GM18873 (cell line): ENCODE results near the gene KLHL18.
"Not testable (repeated sequence)": the region's sequence is repeated elsewhere in the genome, so short reads cannot be mapped to it uniquely, and the experiment has no call there.

Experiments used
- ATAC-seq: cut with Tn5 transposase; IDR thresholded peaks from one replicate; pipeline ENCODE4 v1.9.1; 2021; ENCODE audit warnings: mild to moderate bottlenecking, moderate library complexity, moderate number of reproducible peaks; ENCODE audit not compliant: unreplicated experiment, low FRiP score

The KLHL18 gene

DNA sequence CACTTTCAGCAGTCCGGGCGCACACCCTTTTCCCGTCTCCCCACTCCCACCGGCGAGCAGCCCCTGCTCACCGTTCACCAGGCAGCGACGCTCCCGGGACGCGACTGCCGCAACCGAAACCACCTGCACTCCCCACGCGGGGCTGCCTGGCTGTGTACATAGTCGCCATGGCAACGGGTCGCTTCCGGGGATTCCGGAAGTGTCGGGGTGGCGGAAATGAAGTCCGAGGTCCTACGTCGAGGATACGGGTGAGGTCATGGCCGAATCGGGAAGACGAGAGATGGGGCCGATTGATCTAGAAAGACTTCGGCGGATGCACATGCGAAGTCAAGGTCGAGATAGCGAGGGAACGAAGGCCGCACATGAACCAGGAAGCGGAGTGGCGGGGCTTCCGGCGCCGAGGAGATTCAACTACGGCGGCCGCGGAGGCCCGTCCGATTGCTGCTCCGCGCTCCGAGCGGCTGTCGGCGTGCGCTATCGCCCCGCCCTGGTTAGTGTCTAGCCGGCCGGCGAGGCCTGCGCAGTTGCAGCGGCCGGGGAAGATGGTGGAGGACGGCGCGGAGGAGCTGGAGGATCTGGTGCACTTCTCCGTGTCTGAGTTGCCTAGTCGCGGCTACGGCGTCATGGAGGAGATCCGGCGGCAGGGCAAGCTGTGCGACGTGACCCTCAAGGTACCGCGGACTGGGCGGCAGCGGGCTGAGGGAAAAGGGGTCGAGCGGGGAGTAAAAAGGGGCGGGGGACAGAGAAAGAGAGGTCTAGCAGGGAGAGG lies at the start of gene KLHL18, which contains the start of gene KIF9:
Gene KLHL18 (plus strand): TSS at position 521 of the 769 bp plus-strand sequence. CDS start 22 bp downstream, at position 543.
Gene KIF9 (minus strand): TSS at position 376 of the 769 bp plus-strand sequence. CDS start 5,425 bp downstream, outside the sequence.
- ATAC-seq: peak; percentile 67

DNA sequence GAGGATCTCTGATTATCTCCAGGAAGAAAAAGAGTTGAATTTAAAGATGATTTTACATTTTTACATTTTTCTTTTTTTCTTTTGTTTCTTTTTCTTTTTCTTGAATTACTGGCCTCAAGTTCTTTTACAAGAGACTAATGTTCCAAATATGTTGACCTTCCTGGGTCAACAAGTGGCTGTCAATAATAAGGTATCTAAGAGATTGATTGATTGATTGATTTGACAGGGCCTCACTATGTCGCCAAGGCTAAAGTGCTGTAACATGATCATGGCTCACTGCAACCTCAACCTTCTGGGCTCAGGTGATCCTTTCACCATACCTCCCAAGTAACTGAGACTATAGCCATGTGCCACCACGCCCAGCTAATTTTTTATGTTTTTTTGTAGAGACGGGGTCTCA lies 44.7 kb upstream of the KLHL18 start:
- ATAC-seq: no peak

DNA sequence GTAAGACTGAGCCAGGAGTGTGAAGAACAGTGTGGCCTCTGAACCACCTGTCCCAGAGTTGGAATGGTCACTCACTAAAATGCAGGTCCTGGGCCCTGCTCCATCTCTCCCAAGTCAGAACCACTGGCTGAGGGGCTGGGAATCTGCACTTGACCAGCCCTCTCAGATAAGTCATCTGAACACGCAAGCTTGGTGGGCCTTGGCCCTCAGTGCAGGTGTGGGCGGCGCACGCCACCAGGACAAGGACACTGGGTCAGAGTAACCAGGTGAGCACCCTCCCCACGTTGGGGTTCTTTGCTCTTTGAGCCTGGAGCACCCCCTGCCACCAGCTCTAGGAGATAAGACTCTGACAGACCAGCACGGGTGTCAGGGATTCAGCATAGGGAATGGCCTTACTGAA lies 42.8 kb upstream of the KLHL18 start:
- no peak for ATAC-seq

DNA sequence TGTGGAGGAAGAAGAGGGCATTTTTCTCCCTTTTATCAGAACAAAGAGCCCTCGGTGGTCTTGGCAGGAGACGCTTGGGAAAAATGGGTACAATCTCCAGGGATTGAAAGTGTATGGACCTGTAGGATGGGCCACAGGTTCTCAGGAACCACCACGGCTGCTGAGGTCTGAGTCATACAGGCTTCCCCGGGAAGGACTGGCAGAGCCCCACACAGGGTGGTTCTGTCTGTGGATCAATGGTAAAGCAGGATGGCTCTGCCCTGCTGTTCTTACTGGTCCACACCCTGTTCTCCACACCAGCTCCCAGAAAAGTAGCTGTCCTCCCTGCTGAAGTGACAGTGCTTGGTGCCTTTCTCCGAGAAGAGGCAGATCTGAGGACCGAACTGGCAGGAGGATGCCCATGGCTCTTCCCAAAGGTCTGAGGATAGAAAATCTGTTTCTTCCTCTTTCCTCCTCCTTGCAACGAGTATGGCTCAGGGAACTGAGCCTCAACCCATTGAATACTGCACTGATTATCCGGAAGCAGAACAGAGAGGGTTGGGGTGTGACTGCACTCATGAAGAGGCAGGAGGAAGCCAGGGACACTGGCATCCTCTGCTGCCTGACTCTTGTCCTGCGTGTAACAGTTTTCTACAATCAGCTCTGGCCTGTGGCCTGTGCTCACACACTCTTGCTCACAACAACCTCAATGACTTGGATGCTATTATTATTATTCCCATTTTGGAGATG lies 39.2 kb upstream of the KLHL18 start:
- no peak for ATAC-seq

DNA sequence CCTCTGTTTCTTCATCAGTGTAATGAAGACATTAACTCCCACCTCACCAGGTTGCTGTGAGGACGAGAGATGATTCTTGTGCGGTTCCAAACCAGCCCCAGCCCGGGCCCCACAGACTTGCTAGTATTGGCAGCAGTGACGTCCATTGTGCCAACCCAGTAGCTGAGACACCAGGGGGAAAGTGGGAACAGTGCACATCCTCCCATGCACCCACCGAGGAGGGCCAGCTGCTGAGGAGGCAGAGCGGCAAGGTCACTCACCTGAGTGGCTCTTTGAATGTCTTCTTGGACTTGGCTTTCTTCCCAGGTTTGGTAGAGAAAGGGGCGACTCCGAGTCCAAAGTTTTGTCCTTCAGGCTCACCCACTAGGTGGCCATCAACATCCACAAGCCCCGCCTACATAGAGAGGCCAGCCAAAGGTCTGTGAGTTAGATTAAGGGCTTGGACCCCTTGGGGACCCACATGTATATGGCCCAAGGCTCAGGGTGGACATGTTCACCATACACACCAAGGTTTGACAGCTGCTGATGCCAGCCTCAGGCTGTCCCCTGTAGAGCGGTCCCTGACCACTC lies 38.1 kb upstream of the KLHL18 start:
- ATAC-seq: no peak

DNA sequence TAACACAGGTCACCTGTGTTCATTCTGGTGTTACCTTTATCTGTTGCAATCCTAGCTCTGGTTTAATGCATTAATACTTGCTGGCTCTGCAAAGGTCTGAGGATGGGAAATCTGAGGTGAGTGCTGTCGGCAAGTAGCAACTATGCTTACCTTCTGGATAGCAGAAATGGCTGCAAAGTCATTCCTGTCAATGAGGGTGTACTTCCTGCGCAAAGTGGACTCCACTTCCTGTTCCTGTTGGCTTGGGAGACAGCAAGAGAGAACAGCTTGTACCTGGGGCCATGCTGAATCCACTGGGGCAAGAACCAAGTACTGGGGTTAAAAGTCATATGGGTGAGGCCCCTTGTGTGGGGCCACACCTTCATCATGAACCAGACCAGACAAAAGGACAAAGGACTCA lies 37.5 kb upstream of the KLHL18 start:
- no peak for ATAC-seq

DNA sequence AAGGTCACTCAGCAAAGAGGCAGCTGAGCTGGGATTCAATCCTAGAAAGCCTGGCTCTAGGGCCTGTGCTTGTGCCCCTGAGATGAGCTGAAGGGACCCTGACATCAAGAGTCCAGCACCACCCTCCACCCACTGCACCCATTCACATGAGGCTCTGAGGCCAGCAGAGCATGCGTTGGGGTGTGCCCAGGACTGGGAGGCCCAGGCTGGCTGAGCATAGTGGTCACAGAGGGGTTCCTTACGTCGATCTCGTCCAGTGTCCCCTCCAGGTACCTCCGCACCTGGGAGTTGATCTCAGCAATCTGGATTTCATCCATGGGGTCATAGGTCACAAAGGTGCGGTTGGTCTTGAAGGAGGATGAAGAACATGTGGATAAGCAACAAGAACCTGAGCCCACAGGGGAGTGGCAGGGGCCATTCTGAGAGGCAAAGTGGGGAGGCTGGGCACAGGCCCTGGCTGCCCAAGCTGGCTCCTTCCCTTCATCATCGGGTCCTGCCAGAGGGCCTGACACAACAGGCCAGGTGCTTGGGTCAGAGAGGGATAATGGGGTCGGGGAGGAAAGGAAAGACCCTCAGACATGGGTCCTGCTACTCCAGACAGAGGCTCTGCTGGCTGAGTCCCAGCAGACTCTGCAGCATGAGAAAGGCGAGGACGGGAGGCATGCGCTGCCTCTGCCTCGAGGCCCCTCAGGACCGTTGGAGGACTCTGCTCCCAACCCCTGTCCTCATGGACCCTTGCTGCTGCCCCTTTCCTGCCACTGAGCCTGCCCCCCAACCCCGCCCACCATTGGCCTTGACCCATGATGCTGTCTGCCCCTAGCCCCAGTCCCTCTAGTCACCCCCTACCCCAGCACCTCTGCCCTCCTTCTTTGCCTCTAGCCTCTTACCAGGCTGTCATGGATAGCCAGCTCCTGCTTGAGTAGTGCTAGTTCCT lies 35.3 kb upstream of the KLHL18 start:
- ATAC-seq: no peak

DNA sequence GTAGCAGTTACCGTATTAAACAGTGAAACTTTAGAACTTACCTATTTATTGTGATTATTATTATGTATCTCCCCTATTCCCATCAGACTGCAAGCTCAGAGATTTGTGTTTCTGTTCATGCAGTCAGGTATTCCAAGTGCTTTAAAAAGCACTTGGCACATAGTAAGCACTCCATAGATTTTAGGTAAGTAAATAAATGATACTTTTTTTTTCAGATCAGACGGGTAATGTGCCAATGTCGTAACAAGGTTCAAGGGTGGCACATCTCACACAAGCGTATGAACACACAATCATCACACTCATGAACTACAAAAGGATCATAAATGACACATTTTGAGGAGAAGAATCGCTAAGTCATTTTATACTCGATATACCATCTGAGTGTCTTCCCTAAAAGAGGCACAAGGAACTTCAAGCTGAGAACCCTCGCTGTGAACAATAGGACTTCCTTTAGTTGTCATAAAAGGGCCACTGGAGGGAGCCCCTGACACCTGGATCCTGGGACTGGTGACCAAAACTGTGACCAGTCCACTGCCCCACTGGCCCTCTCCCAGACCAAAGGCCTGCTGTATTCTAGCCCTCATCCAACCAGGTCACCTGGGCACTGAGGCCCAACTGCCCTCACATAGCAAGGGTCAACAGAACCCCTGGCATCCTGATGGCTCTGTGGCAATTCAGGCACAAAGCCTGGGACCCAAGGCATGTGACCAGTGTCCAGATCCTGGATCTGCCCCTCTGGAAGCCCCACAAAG lies 32.3 kb upstream of the KLHL18 start:
- ATAC-seq: no peak

GRCh38 chr3:47251085-47251484 lies 31.7 kb upstream of the KLHL18 start:
- not testable (repeated sequence) for ATAC-seq

DNA sequence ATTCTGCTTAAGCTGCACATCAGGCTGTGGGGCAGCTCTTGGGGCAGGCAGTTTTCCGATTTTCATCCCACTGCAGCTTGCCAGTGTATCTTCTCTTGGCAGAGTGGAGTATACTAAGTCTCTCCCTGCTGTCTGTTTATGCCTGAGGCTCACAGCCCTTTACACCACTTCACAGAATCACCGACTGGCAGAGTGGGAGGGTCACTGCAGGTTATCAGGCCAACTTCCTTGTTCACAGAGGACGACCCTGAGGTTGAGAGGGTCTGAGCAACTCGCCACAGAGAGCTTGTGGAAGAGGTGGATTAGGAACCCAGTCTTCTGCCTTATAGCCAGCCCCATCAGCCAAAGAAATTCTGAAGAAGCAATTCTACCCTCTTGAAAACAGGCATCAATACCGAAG lies 31.1 kb upstream of the KLHL18 start:
- no peak for ATAC-seq

GRCh38 chr3:47256331-47256730 lies 26.4 kb upstream of the KLHL18 start:
- not testable (repeated sequence) for ATAC-seq

DNA sequence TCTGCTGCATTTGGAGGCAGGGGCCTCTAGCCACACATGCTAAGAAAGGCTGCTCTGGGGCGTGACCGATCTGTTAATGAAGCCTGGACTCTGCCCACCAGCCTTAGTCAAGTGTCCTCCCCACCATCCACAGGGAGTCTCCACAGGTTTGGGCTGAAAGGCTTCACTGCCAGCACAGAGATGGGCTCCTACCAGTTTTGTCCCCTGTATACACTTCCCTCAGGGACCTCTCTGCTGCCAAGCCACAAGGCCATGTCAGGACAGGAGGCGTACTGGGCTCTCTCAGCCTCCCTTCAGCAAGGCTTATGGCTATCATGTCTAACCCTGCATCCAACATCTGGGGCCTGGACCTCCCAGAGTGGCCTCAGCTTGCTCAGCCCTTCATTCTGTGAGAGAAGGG lies 23.6 kb upstream of the KLHL18 start:
- no peak for ATAC-seq

GRCh38 chr3:47260605-47261004 lies 22.1 kb upstream of the KLHL18 start:
- ATAC-seq: no peak

- ATAC-seq: no peak
These were observed 21.4 kb upstream of the KLHL18 start for GRCh38 chr3:47261301-47261700.

- ATAC-seq: no peak
These were observed 17.7 kb upstream of the KLHL18 start for GRCh38 chr3:47265008-47265407.

DNA sequence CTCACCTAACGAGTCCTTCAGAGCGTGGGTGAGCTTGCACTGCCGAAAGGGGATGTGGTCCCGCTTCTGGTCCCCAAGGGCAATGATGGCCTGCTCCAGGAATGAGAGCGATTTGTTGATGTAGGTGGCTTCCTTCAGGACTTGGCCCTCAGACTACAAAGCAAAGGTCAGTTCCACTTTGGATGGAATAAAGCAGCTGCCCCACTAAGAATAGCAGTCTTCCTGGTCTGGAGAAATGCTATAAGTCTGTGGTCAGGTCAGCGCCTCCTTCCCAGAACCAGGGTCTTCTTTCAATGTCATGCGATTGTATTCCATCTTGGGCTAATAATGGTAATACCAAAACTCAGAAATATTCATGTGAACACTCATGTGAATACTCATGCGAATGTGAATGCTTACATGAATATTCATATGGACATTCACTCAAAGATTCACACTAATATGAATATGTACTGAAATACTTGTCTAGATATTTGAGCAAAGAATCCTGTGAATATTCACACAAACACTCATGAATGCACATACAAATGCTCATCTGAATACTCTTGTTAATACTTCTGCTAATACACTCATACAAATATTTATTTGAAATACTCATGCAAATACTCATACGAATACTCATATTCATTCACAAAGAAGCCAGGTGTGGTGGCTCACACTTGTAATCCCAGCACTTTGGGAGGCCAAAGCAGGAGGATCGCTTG lies 16.9 kb upstream of the KLHL18 start:
- no peak for ATAC-seq

DNA sequence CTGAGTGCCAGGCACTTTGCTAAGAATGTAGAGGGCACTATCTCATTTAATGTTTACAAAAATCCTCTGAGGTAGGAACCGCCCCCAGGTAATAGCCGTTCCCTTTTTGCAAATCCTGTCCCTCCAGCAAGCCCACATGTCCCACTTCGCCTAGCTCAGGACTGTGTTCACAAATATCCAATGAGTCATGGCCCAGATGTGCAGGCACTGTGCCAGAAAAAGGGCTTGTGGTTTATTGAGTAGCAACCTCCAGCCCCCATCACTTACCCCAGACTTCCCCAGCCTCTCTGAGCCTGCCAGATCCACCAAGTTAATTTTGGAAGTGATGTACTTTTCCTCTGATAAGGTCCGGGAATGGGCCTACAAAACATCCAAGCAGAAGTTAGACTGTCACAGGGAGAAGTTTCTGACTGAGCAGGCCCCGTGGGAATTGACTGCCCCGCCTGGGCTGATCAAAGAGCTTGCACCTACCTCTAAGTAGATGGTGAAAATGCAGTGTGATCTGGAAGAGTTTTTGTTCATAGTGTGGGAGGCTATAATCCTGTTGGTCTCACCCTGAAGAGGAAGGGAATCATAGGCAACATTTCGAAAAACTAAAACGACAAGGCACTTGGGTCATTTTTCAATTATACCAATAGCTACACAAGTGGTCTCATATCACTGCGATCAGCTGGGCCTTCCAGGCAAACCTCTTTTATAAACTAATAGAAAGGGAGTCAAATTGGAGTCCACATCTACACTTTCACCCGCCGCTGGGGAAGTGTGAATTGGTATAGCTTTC lies 15.8 kb upstream of the KLHL18 start:
- no peak for ATAC-seq

DNA sequence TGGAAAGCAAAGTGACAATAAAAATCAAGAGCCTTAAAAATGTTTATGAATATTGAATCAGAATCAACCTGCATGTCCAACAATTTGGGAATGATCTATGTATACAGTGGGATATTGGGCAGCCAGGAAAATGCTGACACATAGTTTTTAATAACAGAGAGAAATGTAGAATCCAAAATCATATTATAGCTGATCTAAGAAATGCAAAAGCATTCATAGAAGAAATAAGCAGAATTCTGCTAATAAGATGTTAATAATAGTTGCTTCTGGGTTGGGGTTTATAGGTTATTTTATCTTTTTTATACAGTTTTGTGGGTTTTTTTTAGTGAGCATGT lies 15.3 kb upstream of the KLHL18 start:
- ATAC-seq: no peak
